BJ (cell line): ENCODE measurements around the gene FST. TPM values are rescaled to one million over a fixed set of nuclear protein-coding genes. Genes with fewer than 3 reads are reported as not detected.

Source experiments
- CTCF ChIA-PET: fragments of 350-600 bp; formaldehyde crosslinking; extraction: SDS; loops from one replicate; lab custom pipeline; 2021; ENCODE audit warnings: antibody characterized with exemption, inconsistent platforms; lab: Yijun Ruan, JAX
- POLR2A ChIA-PET: fragments of 300-600 bp; sonication (Branson Sonifier 250); formaldehyde crosslinking; extraction: SDS; loops from one replicate; lab custom pipeline; 2021; ENCODE audit warnings: antibody characterized with exemption; lab: Charles Lee
- DNase-seq: peaks from one replicate; pipeline ENCODE4 v3.0.0-alpha.2; 2011; ENCODE audit warnings: low read depth
- H3K27me3 ChIP-seq: 2 replicates; pipeline ENCODE4 v1.6.0; 2011; ENCODE audit warnings: low read length; ENCODE audit not compliant: control insufficient read depth, insufficient read depth
- H3K36me3 ChIP-seq: 2 replicates; pipeline ENCODE4 v1.5.1; 2011; ENCODE audit warnings: low read length; ENCODE audit not compliant: control insufficient read depth, insufficient read depth
- H3K4me3 ChIP-seq: 2 replicates; pipeline ENCODE4 v1.5.1; 2011; ENCODE audit warnings: low read depth, mild to moderate bottlenecking, control low read depth, low read length
- polyA plus RNA-seq: library from polyadenylated mRNA; depleted of rRNA; stranded (reverse); fragments of >200 nt; gene quantifications from 2 replicates; pipeline ENCODE4 v1.2.3, GENCODE V29; 2011
- TF ChIP-seq, protein P1 (sequence below): IDR thresholded peaks from 2 replicates; pipeline ENCODE4 v1.5.1; 2011; ENCODE audit warnings: low read depth, mild to moderate bottlenecking, control low read depth, inconsistent platforms, low read length, moderate library complexity; ENCODE audit not compliant: insufficient read depth

Gene FST
- polyA plus RNA-seq, 1 experiment, result 85.5 TPM

- no peak for DNase-seq
- Histone ChIP-seq H3K27me3 (no peaks in the 10 kb centered on the region), H3K36me3 (peaks cover 8% of the 10 kb centered on the region), H3K4me3 (no peak overlapping the region)
- TF ChIP-seq, protein P1, sequence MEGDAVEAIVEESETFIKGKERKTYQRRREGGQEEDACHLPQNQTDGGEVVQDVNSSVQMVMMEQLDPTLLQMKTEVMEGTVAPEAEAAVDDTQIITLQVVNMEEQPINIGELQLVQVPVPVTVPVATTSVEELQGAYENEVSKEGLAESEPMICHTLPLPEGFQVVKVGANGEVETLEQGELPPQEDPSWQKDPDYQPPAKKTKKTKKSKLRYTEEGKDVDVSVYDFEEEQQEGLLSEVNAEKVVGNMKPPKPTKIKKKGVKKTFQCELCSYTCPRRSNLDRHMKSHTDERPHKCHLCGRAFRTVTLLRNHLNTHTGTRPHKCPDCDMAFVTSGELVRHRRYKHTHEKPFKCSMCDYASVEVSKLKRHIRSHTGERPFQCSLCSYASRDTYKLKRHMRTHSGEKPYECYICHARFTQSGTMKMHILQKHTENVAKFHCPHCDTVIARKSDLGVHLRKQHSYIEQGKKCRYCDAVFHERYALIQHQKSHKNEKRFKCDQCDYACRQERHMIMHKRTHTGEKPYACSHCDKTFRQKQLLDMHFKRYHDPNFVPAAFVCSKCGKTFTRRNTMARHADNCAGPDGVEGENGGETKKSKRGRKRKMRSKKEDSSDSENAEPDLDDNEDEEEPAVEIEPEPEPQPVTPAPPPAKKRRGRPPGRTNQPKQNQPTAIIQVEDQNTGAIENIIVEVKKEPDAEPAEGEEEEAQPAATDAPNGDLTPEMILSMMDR, result no peak
- ChIA-PET POLR2A (no interaction called here), CTCF (no interaction called here)
These were observed 7.8 kb downstream of the FST start for GRCh38 chr5:53488195-53488722.

GRCh38 chr5:53490747-53491146 is 10.3 kb downstream of the FST start:
- CTCF ChIA-PET, result no interaction called here
- TF ChIP-seq, protein P1, result no peak
- POLR2A ChIA-PET, result interaction anchor here (0.5 kb wide), 1 partner anchor 150 kb away, joined by 3 read pairs; no protein-coding TSS in a partner anchor
- peak; percentile 80 for DNase-seq
- Histone ChIP-seq H3K36me3 (no peaks in the 10 kb centered on the region), H3K4me3 (no peak overlapping the region), H3K27me3 (peaks cover 1% of the 10 kb centered on the region; the same call in 1 of the 2 replicates)

- CTCF ChIA-PET, result no interaction called here
- no peaks in the 10 kb centered on the region for H3K36me3 ChIP-seq
- TF ChIP-seq, protein P1, result no peak
- H3K27me3 ChIP-seq, result peaks cover 2% of the 10 kb centered on the region; the same call in 1 of the 2 replicates
- no peak overlapping the region for H3K4me3 ChIP-seq
- no peak for DNase-seq
- POLR2A ChIA-PET, result no interaction called here
These were observed 20.6 kb downstream of the FST start for GRCh38 chr5:53501054-53501453.

GRCh38 chr5:53503562-53504218 is 23.3 kb downstream of the FST start:
- no peaks in the 10 kb centered on the region for H3K36me3 ChIP-seq
- no peak for DNase-seq
- H3K4me3 ChIP-seq, result no peak overlapping the region
- CTCF ChIA-PET, result no interaction called here
- H3K27me3 ChIP-seq, result peaks cover 2% of the 10 kb centered on the region; the same call in 1 of the 2 replicates
- POLR2A ChIA-PET, result interaction anchor here (0.6 kb wide), 1 partner anchor 318 kb away, joined by 8 read pairs; no protein-coding TSS in a partner anchor
- TF ChIP-seq, protein P1, result no peak

DNA sequence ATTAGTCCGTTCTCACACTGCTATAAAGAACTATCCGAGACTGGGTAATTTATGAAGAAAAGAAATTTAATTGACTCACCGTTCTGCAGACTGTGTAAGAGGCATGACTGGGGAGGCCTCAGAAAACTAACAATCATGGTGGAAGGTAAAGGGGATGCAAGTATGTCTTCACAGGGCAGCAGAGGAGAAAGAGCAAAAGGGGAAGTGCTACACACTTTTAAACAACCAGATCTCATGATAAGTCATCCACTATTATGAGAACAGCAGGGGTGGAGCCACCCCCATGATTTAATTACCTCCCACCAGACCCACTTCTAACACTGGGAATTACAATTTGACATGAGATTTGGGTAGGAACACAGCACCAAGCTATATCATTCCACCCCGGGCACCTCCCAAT is 26.6 kb downstream of the FST start:
- CTCF ChIA-PET, result interaction anchor here (1.1 kb wide), 1 partner anchor 728 kb away, joined by 3 read pairs; no protein-coding TSS in a partner anchor
- DNase-seq, result no peak

More for the DNA sequence above, 26.6 kb downstream of the FST start:
- TF ChIP-seq, protein P1, result no peak
- POLR2A ChIA-PET, result no interaction called here
- Histone ChIP-seq H3K4me3 (no peak overlapping the region), H3K27me3 (no peaks in the 10 kb centered on the region; the same call in 1 of the 2 replicates), H3K36me3 (no peaks in the 10 kb centered on the region)
